Measurements from ENCODE around the gene ATP8B4. TPM values are rescaled to one million over a fixed set of nuclear protein-coding genes. Genes with fewer than 3 reads are reported as not detected.

The ATP8B4 gene
- total RNA-seq, 6 experiments from 2014 or later = 4.5 to 10.1 (median 6.7) TPM

- Histone ChIP-seq H3K4me3 (no peak overlapping the region), H3K4me1 (no peaks in the 10 kb centered on the region), H3K27ac (no peak overlapping the region), H3K27me3 (no peaks in the 10 kb centered on the region), H3K36me3 (no peaks in the 10 kb centered on the region), H3K9me3 (no peaks in the 10 kb centered on the region)
- DNase-seq (no peak), ATAC-seq (no peak)
- TF ChIP-seq POLR2A (IDR thresholded peaks at IDR 0.05) = no peak
- TF ChIP-seq, protein P1, sequence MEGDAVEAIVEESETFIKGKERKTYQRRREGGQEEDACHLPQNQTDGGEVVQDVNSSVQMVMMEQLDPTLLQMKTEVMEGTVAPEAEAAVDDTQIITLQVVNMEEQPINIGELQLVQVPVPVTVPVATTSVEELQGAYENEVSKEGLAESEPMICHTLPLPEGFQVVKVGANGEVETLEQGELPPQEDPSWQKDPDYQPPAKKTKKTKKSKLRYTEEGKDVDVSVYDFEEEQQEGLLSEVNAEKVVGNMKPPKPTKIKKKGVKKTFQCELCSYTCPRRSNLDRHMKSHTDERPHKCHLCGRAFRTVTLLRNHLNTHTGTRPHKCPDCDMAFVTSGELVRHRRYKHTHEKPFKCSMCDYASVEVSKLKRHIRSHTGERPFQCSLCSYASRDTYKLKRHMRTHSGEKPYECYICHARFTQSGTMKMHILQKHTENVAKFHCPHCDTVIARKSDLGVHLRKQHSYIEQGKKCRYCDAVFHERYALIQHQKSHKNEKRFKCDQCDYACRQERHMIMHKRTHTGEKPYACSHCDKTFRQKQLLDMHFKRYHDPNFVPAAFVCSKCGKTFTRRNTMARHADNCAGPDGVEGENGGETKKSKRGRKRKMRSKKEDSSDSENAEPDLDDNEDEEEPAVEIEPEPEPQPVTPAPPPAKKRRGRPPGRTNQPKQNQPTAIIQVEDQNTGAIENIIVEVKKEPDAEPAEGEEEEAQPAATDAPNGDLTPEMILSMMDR (IDR thresholded peaks at IDR 0.05) = no peak
- intact Hi-C loops (cut with DNase I) = no loop called here
- 83% methylated on average over 7 of the region's 7 CpGs for WGBS (ENCODE audit: insufficient coverage, low coverage, low lambda C conversion rate, missing lambda C conversion rate)
Measured at GRCh38 chr15:49887659-49888322, 231.2 kb downstream of the ATP8B4 start.

DNA sequence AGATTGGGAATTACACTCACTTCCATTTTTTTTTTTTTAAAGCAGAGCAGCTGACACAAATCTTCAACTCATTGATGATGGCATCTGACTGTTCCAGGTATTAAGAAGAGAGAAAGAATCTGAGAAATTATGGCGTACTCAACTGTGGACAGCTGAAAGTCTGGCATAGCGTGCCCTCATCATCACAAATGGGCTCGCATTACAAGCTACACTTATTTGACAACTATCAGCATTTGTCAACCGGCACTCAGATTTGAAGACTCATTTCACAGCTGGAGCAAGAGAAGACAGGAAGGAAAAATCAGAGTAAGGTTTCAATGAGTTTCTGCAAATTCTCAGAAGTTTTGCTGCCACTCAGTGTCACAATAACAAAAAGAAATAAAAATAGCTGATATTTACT is 235.9 kb downstream of the ATP8B4 start:
- Histone ChIP-seq H3K4me1 (no peaks in the 10 kb centered on the region), H3K27me3 (no peaks in the 10 kb centered on the region), H3K36me3 (no peaks in the 10 kb centered on the region), H3K4me3 (no peak overlapping the region), H3K27ac (no peak overlapping the region), H3K9me3 (no peaks in the 10 kb centered on the region)
- TF ChIP-seq, protein P1 (IDR thresholded peaks at IDR 0.05) = no peak
- no peak for TF ChIP-seq POLR2A (IDR thresholded peaks at IDR 0.05)
- intact Hi-C loops (cut with DNase I) = no loop called here
- ATAC-seq = no peak
- DNase-seq = no peak
- 88% methylated on average over 4 of the region's 4 CpGs for WGBS (ENCODE audit: insufficient coverage, low coverage, low lambda C conversion rate, missing lambda C conversion rate)

DNA sequence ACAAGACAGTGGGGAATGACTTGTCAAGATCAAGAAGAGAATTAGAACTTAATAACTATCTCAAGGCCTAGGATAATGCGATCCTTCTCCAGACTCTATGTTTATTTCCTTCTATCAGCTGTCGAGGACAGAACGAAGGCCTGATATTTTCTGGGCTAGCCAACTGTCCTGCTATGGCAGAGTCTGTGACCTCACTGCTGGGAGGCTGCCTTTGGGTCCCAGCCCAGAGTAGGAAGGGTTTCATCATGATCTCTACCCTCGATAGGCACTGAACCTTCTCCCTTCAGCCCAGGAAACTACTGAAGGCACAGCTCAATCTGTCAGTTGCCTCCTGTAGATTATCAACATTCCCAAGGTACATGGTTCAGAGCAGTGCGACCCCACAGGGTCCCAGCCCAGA is 237.2 kb downstream of the ATP8B4 start:
- Histone ChIP-seq H3K27me3 (no peaks in the 10 kb centered on the region), H3K27ac (no peak overlapping the region), H3K4me1 (no peaks in the 10 kb centered on the region), H3K36me3 (no peaks in the 10 kb centered on the region), H3K4me3 (no peak overlapping the region), H3K9me3 (no peaks in the 10 kb centered on the region)
- intact Hi-C loops (cut with DNase I) = no loop called here
- ATAC-seq (peak in 3 of 4 donors; percentile 27 to 93 (median 74)), DNase-seq (peak in 2 of 3 donors; percentile 19 to 54)
- 63% methylated on average over 3 of the region's 5 CpGs for whole genome bisulfite sequencing (ENCODE audit: insufficient coverage, low coverage, low lambda C conversion rate, missing lambda C conversion rate)
- TF ChIP-seq POLR2A (IDR thresholded peaks at IDR 0.05) = no peak

- no peak overlapping the region for H3K4me3 ChIP-seq
- 100% methylated on average over 3 of the region's 3 CpGs for WGBS (ENCODE audit: insufficient coverage, low coverage, low lambda C conversion rate, missing lambda C conversion rate)
Measured at GRCh38 chr15:49881433-49881832, 237.6 kb downstream of the ATP8B4 start.

DNA sequence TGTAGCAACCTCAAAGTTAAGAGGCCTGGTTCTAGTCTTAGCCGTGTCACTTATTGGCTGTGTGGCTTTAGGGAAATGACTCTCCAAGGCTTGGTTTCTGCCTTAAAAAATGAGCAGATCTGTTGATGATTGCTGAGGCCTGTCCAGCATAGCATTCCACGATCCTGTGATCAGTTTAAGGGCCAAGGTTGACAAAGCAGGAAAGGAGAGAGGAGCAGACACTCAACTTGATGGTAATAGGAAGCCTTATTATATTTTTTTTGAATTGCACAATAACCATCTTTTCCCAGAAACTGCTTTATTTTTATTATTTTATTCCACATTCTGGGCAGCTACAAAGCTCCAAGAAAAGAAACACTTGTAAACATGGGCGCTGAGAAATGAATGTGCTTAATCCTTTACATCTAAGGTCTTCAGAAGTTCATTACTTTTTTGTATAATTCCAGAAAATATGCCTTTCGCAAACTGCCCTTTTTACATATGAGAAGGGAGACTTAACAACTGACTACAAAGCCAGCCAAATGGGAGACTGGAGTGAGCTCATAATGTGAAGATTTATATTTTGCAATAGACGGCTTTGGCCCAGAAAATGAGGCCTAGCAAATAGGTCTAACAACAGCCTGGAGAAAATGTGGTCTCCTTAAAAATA is 241.0 kb downstream of the ATP8B4 start:
- intact Hi-C loops (cut with DNase I) = no loop called here
- no peak for TF ChIP-seq POLR2A (IDR thresholded peaks at IDR 0.05)
- TF ChIP-seq, protein P1 (IDR thresholded peaks at IDR 0.05) = no peak
- ATAC-seq = no peak
- H3K4me3 ChIP-seq = no peak overlapping the region
- H3K27ac ChIP-seq = no peak overlapping the region
- DNase-seq = no peak
- H3K9me3 ChIP-seq = no peaks in the 10 kb centered on the region
- H3K4me1 ChIP-seq = no peaks in the 10 kb centered on the region
- H3K27me3 ChIP-seq = no peaks in the 10 kb centered on the region
- 68% methylated on average over 5 of the region's 5 CpGs for WGBS (ENCODE audit: insufficient coverage, low coverage, low lambda C conversion rate, missing lambda C conversion rate)
- H3K36me3 ChIP-seq = no peaks in the 10 kb centered on the region

More at GRCh38 chr15:49881433-49881832, 237.6 kb downstream of the ATP8B4 start:
- TF ChIP-seq, protein P1 (IDR thresholded peaks at IDR 0.05) = no peak
- TF ChIP-seq POLR2A (IDR thresholded peaks at IDR 0.05) = no peak
- Histone ChIP-seq H3K4me1 (no peaks in the 10 kb centered on the region), H3K36me3 (no peaks in the 10 kb centered on the region), H3K27ac (no peak overlapping the region), H3K27me3 (no peaks in the 10 kb centered on the region), H3K9me3 (no peaks in the 10 kb centered on the region)
- DNase-seq = no peak
- intact Hi-C loops (cut with DNase I) = no loop called here
- ATAC-seq = no peak

All from right lobe of liver (tissue), 6 donors.